Bronchial epithelial cell (primary cell): ENCODE data around the gene PDE6A. TPM values are rescaled to one million over a fixed set of nuclear protein-coding genes. Genes with fewer than 3 reads are reported as not detected.

Experiments
- DNase-seq: peaks from one replicate; pipeline ENCODE4 v3.0.0-alpha.2; 2010; ENCODE audit warnings: low read depth
- FAIRE-seq: peaks from 2 replicates; lab custom pipeline; 2011; peaks lifted over from hg19 to GRCh38; lab: Jason Lieb, UNC
- H3K27me3 ChIP-seq: 2 replicates; pipeline ENCODE4 v1.5.1; 2011; ENCODE audit warnings: low read length; ENCODE audit not compliant: control insufficient read depth, insufficient read depth
- H3K36me3 ChIP-seq: 2 replicates; pipeline ENCODE4 v1.5.1; 2011; ENCODE audit warnings: low read length; ENCODE audit not compliant: control insufficient read depth, insufficient read depth
- H3K4me3 ChIP-seq: 2 replicates; pipeline ENCODE4 v1.5.1; 2011; ENCODE audit warnings: mild to moderate bottlenecking, low read depth, low read length, control low read depth
- CTCF ChIP-seq: IDR thresholded peaks from 2 replicates; pipeline ENCODE4 v1.5.1; 2011; ENCODE audit warnings: mild to moderate bottlenecking, moderate library complexity, low read length, control low read depth, inconsistent platforms; ENCODE audit not compliant: insufficient read depth, severe bottlenecking
- total RNA-seq: library from RNA; depleted of rRNA; stranded (reverse); fragments of >200 nt; gene quantifications from 2 replicates; pipeline ENCODE4 v1.2.1, GENCODE V29; 2014

The PDE6A gene
- total RNA-seq, 1 donor from 2014 or later, result not detected

GRCh38 chr5:149957855-149958254, 13.3 kb upstream of the PDE6A start:
- DNase-seq (no peak), FAIRE-seq (no peak)
- H3K27me3 ChIP-seq, result no peaks in the 10 kb centered on the region
- H3K36me3 ChIP-seq, result no peaks in the 10 kb centered on the region
- no peak for TF ChIP-seq CTCF
- no peak overlapping the region for H3K4me3 ChIP-seq

- DNase-seq (no peak), FAIRE-seq (no peak)
- Histone ChIP-seq H3K27me3 (no peaks in the 10 kb centered on the region), H3K36me3 (no peaks in the 10 kb centered on the region), H3K4me3 (no peak overlapping the region)
- TF ChIP-seq CTCF, result no peak
Measured at GRCh38 chr5:149956685-149957084, 12.1 kb upstream of the PDE6A start.

GRCh38 chr5:149954798-149955197, 10.2 kb upstream of the PDE6A start:
- no peaks in the 10 kb centered on the region for H3K27me3 ChIP-seq
- FAIRE-seq (no peak), DNase-seq (no peak)
- H3K4me3 ChIP-seq, result no peak overlapping the region
- H3K36me3 ChIP-seq, result no peaks in the 10 kb centered on the region
- no peak for TF ChIP-seq CTCF

GRCh38 chr5:149953436-149954121, 9.0 kb upstream of the PDE6A start:
- no peak for FAIRE-seq
- no peak for TF ChIP-seq CTCF

GRCh38 chr5:149951138-149951749, 6.7 kb upstream of the PDE6A start:
- Histone ChIP-seq H3K4me3 (no peak overlapping the region), H3K36me3 (no peaks in the 10 kb centered on the region), H3K27me3 (no peaks in the 10 kb centered on the region)
- DNase-seq (no peak), FAIRE-seq (peak; percentile 13)
- TF ChIP-seq CTCF, result no peak

More at GRCh38 chr5:149953436-149954121, 9.0 kb upstream of the PDE6A start:
- Histone ChIP-seq H3K4me3 (no peak overlapping the region), H3K36me3 (no peaks in the 10 kb centered on the region), H3K27me3 (no peaks in the 10 kb centered on the region)
- no peak for DNase-seq
